ENCODE data around the gene DCAF15.
A peak's percentile ranks its signal among the peaks of the same experiment; 100 is the strongest.

The DCAF15 gene

DNA sequence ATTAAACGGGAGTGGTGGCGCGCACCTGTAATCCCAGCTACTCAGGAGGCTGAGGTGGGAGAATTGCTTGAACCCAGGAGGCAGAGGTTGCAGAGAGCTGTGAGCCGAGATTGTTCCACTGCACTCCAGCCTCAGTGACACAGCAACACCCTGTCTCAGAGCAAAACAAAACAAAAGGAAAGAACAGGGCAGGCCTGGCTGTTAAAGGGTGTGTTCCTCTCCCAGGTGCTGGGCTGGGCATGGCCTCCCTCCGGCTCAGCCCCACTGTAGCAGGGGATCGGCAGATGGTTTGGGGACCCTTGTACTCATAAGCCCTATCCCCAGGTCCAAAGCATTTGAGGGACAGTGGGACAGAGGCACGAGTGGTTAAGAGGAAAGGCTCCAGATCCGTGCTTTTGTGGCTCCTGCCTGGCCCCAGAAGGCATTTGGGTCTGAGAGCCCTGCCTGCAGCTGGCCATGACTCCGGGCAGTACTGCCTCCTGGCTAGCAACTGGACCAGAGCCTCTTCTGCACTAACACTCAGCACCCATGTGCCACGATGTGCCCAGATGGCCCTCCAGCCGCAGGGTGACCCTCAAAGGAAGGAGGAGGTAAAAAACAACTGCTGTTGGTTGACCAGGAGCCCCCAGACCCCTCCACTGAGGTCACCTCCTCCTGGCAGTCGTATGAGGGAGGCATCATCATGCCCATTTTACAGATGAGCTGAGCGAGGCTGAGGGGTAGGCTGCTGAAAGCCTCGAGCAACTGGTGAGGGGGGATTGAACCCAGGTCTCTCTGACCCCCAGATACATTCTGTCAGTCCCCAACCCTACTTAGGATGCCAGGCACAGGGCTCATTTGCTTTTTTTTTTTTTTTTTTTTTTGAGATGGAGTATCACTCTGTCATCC is 43.8 kb downstream of the DCAF15 start:
- DNase-seq = no peak

DNA sequence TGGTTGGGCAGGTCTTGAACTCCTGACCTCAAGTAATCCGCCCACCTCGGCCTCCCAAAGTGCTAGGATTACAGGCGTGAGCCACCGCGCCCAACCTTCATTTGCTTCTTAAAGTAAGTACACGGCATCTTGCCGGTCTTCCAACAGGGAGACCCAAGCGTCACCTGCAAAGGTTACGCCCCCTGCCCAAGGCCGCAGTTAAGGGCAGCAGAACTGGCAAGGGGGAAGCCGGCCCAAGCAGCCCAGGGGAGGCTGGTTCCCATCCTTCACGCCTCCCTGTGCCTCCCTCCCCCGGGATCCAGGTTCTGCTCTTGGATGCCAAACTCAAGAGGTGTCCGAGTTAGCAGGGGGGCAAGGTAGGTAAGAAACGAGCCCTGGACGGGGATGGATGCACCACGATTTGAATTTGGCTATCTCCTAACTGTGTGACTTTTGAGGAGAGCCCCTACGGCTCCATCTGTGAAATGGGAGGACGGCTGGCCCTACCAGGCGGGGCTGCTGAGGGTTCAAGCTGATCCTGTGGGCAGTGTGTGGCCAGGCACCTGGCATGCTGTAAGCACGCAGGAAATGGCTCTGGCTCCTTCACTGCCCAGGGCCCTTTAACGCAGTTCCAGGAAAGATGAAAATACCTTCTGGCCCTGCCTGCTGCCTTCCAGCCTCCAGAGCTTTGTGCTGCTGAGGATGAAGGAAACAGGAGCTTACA is 44.8 kb downstream of the DCAF15 start:
- no peak for DNase-seq

- DNase-seq = no peak
These were observed 45.3 kb downstream of the DCAF15 start for GRCh38 chr19:13997631-13997962.

DNA sequence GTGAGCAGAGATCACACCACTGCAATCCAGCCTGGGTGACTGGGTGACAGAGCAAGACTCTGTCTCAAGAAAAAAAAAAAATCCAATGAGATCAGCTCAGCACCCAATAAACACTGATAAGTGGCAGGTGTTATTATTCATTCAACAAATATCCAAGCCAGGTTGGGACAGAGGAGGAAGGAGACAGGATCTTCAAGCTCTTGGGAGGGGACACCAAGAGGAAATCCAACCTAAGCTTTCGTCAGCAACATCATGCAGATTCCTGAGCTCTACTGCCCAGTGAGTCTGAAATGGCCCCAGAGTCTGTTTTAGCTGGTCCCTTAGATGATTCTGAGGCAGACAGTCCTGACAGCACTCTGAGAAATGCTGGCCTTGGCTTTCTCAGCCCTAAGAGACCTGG is 46.1 kb downstream of the DCAF15 start:
- DNase-seq = no peak

DNA sequence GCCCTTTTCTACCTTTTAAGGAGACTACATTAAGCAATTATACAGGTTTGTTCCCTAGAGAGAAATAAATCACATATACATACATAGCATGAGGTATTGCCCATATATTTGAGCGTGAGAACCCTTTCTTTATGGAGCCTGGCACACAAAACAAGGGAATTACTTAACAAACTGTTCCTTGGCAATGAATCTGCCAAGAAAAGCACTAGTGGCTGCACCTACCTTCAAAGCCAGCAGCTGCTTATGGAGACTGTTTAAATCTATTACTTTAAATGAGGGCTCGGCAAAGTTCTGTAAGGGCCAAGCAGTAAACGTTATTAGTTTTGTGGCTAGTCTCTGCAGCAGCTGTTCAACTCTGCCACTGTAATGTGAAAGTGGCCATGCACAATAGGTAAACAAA is 46.8 kb downstream of the DCAF15 start:
- no peak for DNase-seq

DNA sequence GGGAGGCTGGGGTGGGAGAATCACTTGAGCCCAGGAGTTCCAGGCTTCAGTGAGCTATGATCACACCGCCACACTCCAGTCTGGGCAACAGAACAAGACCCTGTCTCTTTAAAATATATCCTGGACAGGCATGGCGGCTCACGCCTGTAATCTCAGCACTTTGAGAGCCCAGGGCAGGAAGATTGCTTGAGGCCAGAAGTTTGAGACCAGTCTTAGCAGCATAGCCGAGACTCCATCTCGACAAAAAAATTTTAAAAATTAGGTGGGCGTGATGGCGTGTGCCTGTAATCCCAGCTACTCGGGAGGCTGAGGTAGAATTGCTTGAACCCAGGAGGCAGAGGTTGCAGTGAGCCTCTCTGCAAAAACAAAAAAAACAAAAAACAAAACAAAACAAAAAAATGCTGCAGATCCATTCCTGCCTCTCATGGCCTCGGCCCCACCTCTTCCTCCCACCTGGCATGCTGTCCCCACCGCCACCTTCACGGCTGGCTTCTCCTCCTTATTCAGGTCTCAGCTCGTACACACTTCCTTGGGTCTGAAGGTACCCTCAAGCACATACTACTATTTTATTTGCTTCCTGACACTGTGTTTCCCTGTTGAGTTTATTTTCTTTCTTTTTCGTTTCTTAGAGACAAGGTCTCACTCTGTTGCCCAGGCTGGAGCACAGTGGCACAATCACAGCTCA is 48.5 kb downstream of the DCAF15 start:
- DNase-seq = no peak

GRCh38 chr19:14002571-14003250 is 50.4 kb downstream of the DCAF15 start:
- DNase-seq = peak; percentile 22

GRCh38 chr19:14003251-14004055 is 51.1 kb downstream of the DCAF15 start:
- no peak for DNase-seq

DNA sequence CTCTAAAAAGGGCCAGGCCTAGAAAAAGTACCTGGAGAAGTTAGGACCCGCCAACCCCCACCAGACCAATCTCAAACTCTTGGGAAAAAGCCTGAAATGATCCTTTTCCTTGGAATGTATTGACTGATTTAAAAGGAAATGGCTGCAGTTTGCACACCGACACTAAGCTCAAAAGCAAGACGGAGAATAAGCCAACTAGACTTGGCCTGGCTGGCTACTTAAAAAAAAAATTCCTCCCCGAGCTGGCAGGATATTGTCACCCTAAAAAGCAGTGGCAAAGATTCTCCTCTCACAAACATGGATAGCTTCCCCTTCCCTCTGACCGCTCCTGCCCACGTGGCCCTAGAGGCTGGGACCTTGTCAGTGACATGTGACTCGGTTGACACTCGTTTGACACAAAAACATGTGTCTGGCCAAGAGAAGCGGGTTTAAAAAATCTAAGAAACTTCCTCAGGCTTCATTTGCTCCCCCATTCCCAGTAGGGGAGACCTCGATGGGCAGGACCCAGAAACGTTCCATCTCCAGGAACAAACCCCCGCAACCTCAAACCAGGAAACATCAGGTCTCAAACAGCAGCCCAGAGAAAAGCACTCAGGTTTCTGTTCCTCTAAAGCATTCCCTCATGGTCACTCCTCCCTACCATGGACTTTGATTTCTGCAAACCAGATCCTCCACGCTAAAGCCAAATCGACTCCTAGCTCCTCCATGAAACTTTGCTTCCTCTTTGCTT is 52.5 kb downstream of the DCAF15 start:
- no peak for DNase-seq

- DNase-seq = peak; percentile 89
These were observed 53.2 kb downstream of the DCAF15 start for GRCh38 chr19:14005349-14006084.

- DNase-seq = peak; percentile 100
These were observed 53.9 kb downstream of the DCAF15 start, which contains the start of gene RFX1 for GRCh38 chr19:14006085-14006765. Gene RFX1, minus strand, starts transcription at chr19:14006320. Its CDS starts 12,477 bp downstream, at chr19:13993843.

- DNase-seq = no peak
These were observed 54.7 kb downstream of the DCAF15 start for GRCh38 chr19:14006766-14007562.
